Fibroblast of lung (primary cell): ENCODE results near the gene TYK2. TPM values are rescaled to one million over a fixed set of nuclear protein-coding genes. Genes with fewer than 3 reads are reported as not detected.

Experiments
- DNase-seq, 2 donors: peaks; one replicate each; pipeline versions ENCODE4 v3.0.0 to v3.0.0-alpha.2; 2010; ENCODE audit warnings: low read depth in 2 of 2
- H2AFZ ChIP-seq: 2 replicates; pipeline ENCODE4 v1.5.1; 2012; ENCODE audit warnings: low read length, control low read depth, inconsistent platforms
- H3K27ac ChIP-seq: 2 replicates; pipeline ENCODE4 v1.5.1; 2011; ENCODE audit warnings: low read length, control low read depth; ENCODE audit not compliant: insufficient read depth
- H3K27me3 ChIP-seq: 2 replicates; pipeline ENCODE4 v1.5.1; 2011; ENCODE audit warnings: mild to moderate bottlenecking, low read length; ENCODE audit not compliant: control insufficient read depth, insufficient read depth
- H3K36me3 ChIP-seq: 2 replicates; pipeline ENCODE4 v1.5.1; 2011; ENCODE audit warnings: low read length; ENCODE audit not compliant: control insufficient read depth, insufficient read depth
- H3K4me1 ChIP-seq: 2 replicates; pipeline ENCODE4 v1.5.1; 2011; ENCODE audit warnings: low read length; ENCODE audit not compliant: control insufficient read depth, insufficient read depth; ENCODE audit errors: extremely low read depth
- H3K4me2 ChIP-seq: 2 replicates; pipeline ENCODE4 v1.5.1; 2011; ENCODE audit warnings: low read length, control low read depth; ENCODE audit not compliant: insufficient read depth; ENCODE audit errors: extremely low read depth
- H3K4me3 ChIP-seq, 4 experiments: fragments of 200-600 bp in 1 of 4; sonication (generic) in 1 of 4; replicated peaks in 1 of 4; 2 replicates each; pipeline ENCODE4 v1.5.1; 2011 to 2016; ENCODE audit warnings: low read length in 4 of 4, low read depth in 3 of 4, mild to moderate bottlenecking in 3 of 4, control low read depth in 2 of 4, inconsistent platforms in 1 of 4, mixed read lengths in 1 of 4; ENCODE audit not compliant: insufficient read depth in 1 of 4; ENCODE audit errors: control extremely low read depth in 1 of 4
- H3K79me2 ChIP-seq: 2 replicates; pipeline ENCODE4 v1.5.1; 2012; ENCODE audit warnings: mild to moderate bottlenecking, low read length, inconsistent platforms; ENCODE audit not compliant: control insufficient read depth, insufficient read depth
- H3K9ac ChIP-seq: 2 replicates; pipeline ENCODE4 v1.5.1; 2011; ENCODE audit warnings: mild to moderate bottlenecking, low read length, control low read depth; ENCODE audit not compliant: insufficient read depth
- H3K9me3 ChIP-seq: 2 replicates; pipeline ENCODE4 v1.5.1; 2012; ENCODE audit warnings: low read depth, low read length; ENCODE audit not compliant: control insufficient read depth, insufficient read depth
- H4K20me1 ChIP-seq: 2 replicates; pipeline ENCODE4 v1.5.1; 2011; ENCODE audit warnings: low read length; ENCODE audit not compliant: control insufficient read depth, insufficient read depth; ENCODE audit errors: extremely low read depth
- EZH2 ChIP-seq: IDR thresholded peaks from 2 replicates; pipeline ENCODE4 v1.5.1; 2012; ENCODE audit warnings: low read length, control low read depth, mild to moderate bottlenecking; ENCODE audit errors: missing control alignments
- polyA plus RNA-seq, 2 donors: library from polyadenylated mRNA; depleted of rRNA in 1 of 2; stranded (reverse) in 1 of 2; unstranded in 1 of 2; fragments of >200 nt; gene quantifications; 2 replicates each; pipeline ENCODE4 v1.2.1, GENCODE V29; 2011 to 2012; ENCODE audit warnings: missing spikeins in 1 of 2
- total RNA-seq: library from RNA; depleted of rRNA; stranded (reverse); fragments of >200 nt; gene quantifications from 2 replicates; pipeline ENCODE4 v1.2.1, GENCODE V29; 2014
- TF ChIP-seq, protein P1 (sequence below), 2 donors: IDR thresholded peaks in 1 of 2; conservative IDR thresholded peaks in 1 of 2; 1 replicate in 1 of 2; 2 replicates in 1 of 2; pipeline ENCODE4 v1.5.1; 2011 to 2012; ENCODE audit warnings: low read length in 2 of 2, control low read depth in 1 of 2, inconsistent platforms in 1 of 2, low read depth in 1 of 2, mild to moderate bottlenecking in 1 of 2

TYK2 gene
- total and polyA plus RNA-seq, 2 donors (not counting 1 experiment from before 2014, with no cell fraction given): 17.4 to 95.5 TPM

DNA sequence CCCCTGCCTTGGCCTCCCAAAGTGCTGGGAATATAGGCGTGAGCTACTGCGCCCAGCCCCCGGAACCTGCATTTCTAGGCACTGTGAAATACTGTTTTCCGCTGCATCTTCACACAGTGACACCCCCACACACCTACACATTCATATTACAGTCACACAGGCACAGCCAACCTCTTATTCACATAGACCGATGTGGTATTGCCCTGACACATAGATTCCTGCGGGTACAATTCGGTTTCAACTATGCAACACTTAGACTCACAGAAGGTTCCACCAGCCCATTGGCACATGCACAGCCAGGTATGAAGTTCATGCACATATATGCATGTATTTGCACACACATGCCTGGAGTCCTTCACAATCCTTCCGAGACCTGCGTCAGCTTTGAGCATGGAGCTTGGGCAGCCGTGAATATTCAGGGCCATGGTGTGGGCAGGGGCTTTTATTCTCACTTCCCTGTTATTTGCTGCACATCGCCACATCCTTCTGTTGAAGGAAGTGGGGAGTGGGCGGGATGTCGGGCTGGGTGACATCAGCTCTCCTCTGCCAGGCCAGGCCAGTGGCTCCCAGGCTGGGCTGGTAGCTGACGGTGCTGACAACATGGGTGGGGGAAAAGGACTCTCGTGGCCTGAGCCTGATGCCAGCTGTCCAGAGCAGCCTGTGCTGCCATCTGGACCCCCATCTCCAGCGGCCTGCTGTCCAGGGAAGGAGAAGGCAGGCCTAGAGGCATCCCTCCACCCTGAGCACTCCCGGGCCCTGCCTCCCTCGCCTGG, 28.3 kb upstream of the TYK2 start:
- Histone ChIP-seq H3K4me3 (no peak overlapping the region), H3K27ac (no peak overlapping the region), H3K4me2 (no peak overlapping the region), H3K27me3 (peaks cover 9% of the 10 kb centered on the region), H3K79me2 (no peaks in the 10 kb centered on the region), H3K4me1 (peaks cover 6% of the 10 kb centered on the region), H2AFZ (no peak overlapping the region), H3K36me3 (no peaks in the 10 kb centered on the region), H4K20me1 (no peaks in the 10 kb centered on the region), H3K9ac (no peak overlapping the region), H3K9me3 (no peaks in the 10 kb centered on the region)
- TF ChIP-seq, protein P1, sequence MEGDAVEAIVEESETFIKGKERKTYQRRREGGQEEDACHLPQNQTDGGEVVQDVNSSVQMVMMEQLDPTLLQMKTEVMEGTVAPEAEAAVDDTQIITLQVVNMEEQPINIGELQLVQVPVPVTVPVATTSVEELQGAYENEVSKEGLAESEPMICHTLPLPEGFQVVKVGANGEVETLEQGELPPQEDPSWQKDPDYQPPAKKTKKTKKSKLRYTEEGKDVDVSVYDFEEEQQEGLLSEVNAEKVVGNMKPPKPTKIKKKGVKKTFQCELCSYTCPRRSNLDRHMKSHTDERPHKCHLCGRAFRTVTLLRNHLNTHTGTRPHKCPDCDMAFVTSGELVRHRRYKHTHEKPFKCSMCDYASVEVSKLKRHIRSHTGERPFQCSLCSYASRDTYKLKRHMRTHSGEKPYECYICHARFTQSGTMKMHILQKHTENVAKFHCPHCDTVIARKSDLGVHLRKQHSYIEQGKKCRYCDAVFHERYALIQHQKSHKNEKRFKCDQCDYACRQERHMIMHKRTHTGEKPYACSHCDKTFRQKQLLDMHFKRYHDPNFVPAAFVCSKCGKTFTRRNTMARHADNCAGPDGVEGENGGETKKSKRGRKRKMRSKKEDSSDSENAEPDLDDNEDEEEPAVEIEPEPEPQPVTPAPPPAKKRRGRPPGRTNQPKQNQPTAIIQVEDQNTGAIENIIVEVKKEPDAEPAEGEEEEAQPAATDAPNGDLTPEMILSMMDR (conservative IDR thresholded peaks at IDR 0.05 in 1 of 2, IDR thresholded peaks at IDR 0.05 in 1 of 2; ENCODE audit: low read depth in 1 of 2, low read length in 2 of 2): no peak
- TF ChIP-seq EZH2: no peak
- no peak for DNase-seq

DNA sequence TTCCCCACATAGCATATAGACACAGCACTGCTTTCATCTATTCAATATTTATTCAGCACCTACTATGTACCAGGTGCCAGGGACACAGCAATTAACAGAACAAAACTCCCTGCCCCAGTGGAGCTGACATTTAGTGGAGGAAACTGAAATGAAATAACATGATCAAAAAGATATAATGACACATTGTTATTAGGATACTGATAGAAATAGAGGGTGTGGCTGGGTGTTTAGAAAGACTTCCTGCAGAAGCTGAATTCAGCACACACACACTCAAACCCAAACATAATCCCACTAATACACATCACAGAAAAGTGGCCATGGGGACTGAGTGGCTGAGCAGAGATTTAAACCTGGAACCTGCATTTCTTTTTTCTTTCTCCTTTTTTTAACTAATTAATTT, 26.7 kb upstream of the TYK2 start:
- H3K79me2 ChIP-seq: peaks cover 12% of the 10 kb centered on the region
- DNase-seq: no peak
- no peak for TF ChIP-seq EZH2
- TF ChIP-seq, protein P1 (conservative IDR thresholded peaks at IDR 0.05 in 1 of 2, IDR thresholded peaks at IDR 0.05 in 1 of 2; ENCODE audit: low read depth in 1 of 2, low read length in 2 of 2): no peak

DNA sequence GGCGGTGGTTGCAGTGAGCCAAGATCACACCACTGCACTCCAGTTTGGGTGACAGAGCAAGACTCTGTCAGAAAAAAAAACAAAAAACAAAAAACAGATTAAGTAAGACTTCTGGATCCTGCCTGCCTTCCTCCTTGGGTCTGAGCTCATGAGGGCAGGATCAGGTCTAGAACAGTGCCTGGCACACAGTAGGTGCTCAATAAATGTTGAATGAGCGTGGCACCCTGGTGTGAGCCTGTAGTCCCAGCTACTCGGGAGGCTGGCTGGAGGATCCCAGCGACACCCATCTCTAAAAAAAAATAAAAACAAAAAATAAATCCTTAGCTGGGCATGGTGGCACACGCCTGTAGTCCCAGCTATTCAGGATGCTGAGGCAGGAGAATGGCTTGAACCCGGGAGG, 25.8 kb upstream of the TYK2 start:
- Histone ChIP-seq H3K36me3 (no peaks in the 10 kb centered on the region), H3K27me3 (peaks cover 9% of the 10 kb centered on the region), H4K20me1 (peaks cover under 1% of the 10 kb centered on the region), H3K27ac (no peak overlapping the region), H2AFZ (no peak overlapping the region), H3K9ac (no peak overlapping the region), H3K4me3 (no peak overlapping the region), H3K4me1 (peaks cover 3% of the 10 kb centered on the region), H3K79me2 (peaks cover 21% of the 10 kb centered on the region), H3K4me2 (no peak overlapping the region), H3K9me3 (no peaks in the 10 kb centered on the region)
- TF ChIP-seq, protein P1 (conservative IDR thresholded peaks at IDR 0.05 in 1 of 2, IDR thresholded peaks at IDR 0.05 in 1 of 2; ENCODE audit: low read depth in 1 of 2, low read length in 2 of 2): no peak
- no peak for TF ChIP-seq EZH2
- DNase-seq: no peak

More for the DNA sequence above, 26.7 kb upstream of the TYK2 start:
- Histone ChIP-seq H4K20me1 (no peaks in the 10 kb centered on the region), H3K9ac (no peak overlapping the region), H3K9me3 (no peaks in the 10 kb centered on the region), H3K36me3 (no peaks in the 10 kb centered on the region), H3K27me3 (peaks cover 9% of the 10 kb centered on the region), H2AFZ (no peak overlapping the region), H3K4me2 (no peak overlapping the region), H3K4me1 (peaks cover 3% of the 10 kb centered on the region), H3K27ac (no peak overlapping the region), H3K4me3 (no peak overlapping the region)
